HepG2 (cell line): Measurements from ENCODE around the gene MRPS7. TPM values are rescaled to one million over a fixed set of nuclear protein-coding genes. Genes with fewer than 3 reads are reported as not detected.

Source experiments
- ATF1 ChIP-seq: IDR thresholded peaks from 2 replicates; pipeline ENCODE4 v1.6.1; 2016; ENCODE audit warnings: mild to moderate bottlenecking, control low read depth
- GATAD2A ChIP-seq: IDR thresholded peaks from 2 replicates; pipeline ENCODE4 v1.6.1; 2016
- GPBP1L1 ChIP-seq: sonication (generic); formaldehyde crosslinking; IDR thresholded peaks from 2 replicates; pipeline ENCODE4 v1.5.0; 2020; ENCODE audit warnings: mild to moderate bottlenecking, missing genetic modification reagents
- IKZF1 ChIP-seq: fragments of 450-650 bp; IDR thresholded peaks from 2 replicates; pipeline ENCODE4 v1.7.1; 2016
- MTERF4 ChIP-seq: sonication (generic); formaldehyde crosslinking; IDR thresholded peaks from 2 replicates; pipeline ENCODE4 v1.8.0; 2023; ENCODE audit warnings: mild to moderate bottlenecking, missing genetic modification reagents
- MYC ChIP-seq: sonication (generic); formaldehyde crosslinking; IDR thresholded peaks from 2 replicates; pipeline ENCODE4 v1.9.0; 2021; ENCODE audit warnings: missing genetic modification reagents, borderline replicate concordance
- NCOR1 ChIP-seq: fragments of 200-600 bp; sonication (generic); IDR thresholded peaks from 2 replicates; pipeline ENCODE4 v1.7.0; 2017; ENCODE audit warnings: antibody characterized with exemption, low read length, borderline replicate concordance
- SOX6 ChIP-seq, 2 experiments: fragments of 450-650 bp in 1 of 2; sonication (generic) in 1 of 2; formaldehyde crosslinking in 1 of 2; IDR thresholded peaks; 2 replicates each; pipeline versions ENCODE4 v1.4.0 to v1.6.1; 2017 to 2020; ENCODE audit warnings: antibody characterized with exemption in 1 of 2, mild to moderate bottlenecking in 1 of 2, missing genetic modification reagents in 1 of 2
- STAG1 ChIP-seq: sonication (generic); formaldehyde crosslinking; IDR thresholded peaks from 2 replicates; pipeline ENCODE4 v1.4.0; 2020; ENCODE audit warnings: missing genetic modification reagents
- ZKSCAN1 ChIP-seq: fragments of 150-350 bp; IDR thresholded peaks from 2 replicates; pipeline ENCODE4 v1.6.1; 2014; ENCODE audit warnings: low read length
- ZNF160 ChIP-seq: sonication (generic); formaldehyde crosslinking; IDR thresholded peaks from 2 replicates; pipeline ENCODE4 v1.8.0; 2022; ENCODE audit warnings: mild to moderate bottlenecking, inconsistent platforms, missing genetic modification reagents
- ZNF20 ChIP-seq: sonication (generic); formaldehyde crosslinking; IDR thresholded peaks from 2 replicates; pipeline ENCODE4 v1.4.0; 2020; ENCODE audit warnings: mild to moderate bottlenecking, moderate library complexity, missing genetic modification reagents
- ZNF318 ChIP-seq: sonication (generic); formaldehyde crosslinking; IDR thresholded peaks from 2 replicates; pipeline ENCODE4 v1.4.0; 2020; ENCODE audit warnings: mild to moderate bottlenecking, missing genetic modification reagents
- ZNF674 ChIP-seq: sonication (generic); formaldehyde crosslinking; IDR thresholded peaks from 2 replicates; pipeline ENCODE4 v1.5.0; 2020; ENCODE audit warnings: low read depth, mild to moderate bottlenecking, missing genetic modification reagents
- ZNF772 ChIP-seq: sonication (generic); formaldehyde crosslinking; IDR thresholded peaks from 2 replicates; pipeline ENCODE4 v1.5.0; 2020; ENCODE audit warnings: mild to moderate bottlenecking, missing genetic modification reagents
- polyA plus RNA-seq, 8 experiments: library from polyadenylated mRNA; depleted of rRNA in 3 of 8; stranded (reverse) in 7 of 8; unstranded in 1 of 8; fragments of >200 nt; fragmentation: Illumina TruSeq in 4 of 8; extraction: Trizol in 4 of 8; gene quantifications; 2 replicates each; pipeline versions ENCODE4 v1.2.1 to v1.2.3, GENCODE V29; 2011 to 2016; ENCODE audit warnings: low read depth in 4 of 8, missing spikeins in 1 of 8, mixed read lengths in 1 of 8; ENCODE audit not compliant: insufficient read depth in 1 of 8
- total RNA-seq, 5 experiments: library from RNA; depleted of rRNA; stranded (reverse); fragments of >200 nt; fragmentation: Illumina TruSeq; extraction: Trizol; gene quantifications; 2 replicates each; pipeline ENCODE4 v1.2.3, GENCODE V29; 2016; ENCODE audit warnings: low read depth in 1 of 5

The MRPS7 gene
- total and polyA plus RNA-seq, 2 of the 13 experiments (the other 11 are each of a cell fraction or from before 2014, with no cell fraction given), result 97.0 to 162 TPM

- TF ChIP-seq ZNF318 (CRISPR knock-in tag), result no peak
- TF ChIP-seq MYC (CRISPR knock-in tag), result no peak
- TF ChIP-seq GATAD2A (CRISPR knock-in tag), result peak; percentile 73
- TF ChIP-seq ZNF674, result peak; percentile 95
- peak; percentile 94; the same call in 1 of the 2 replicates for TF ChIP-seq MTERF4 (CRISPR knock-in tag)
- TF ChIP-seq IKZF1, result no peak
- TF ChIP-seq STAG1 (CRISPR knock-in tag), result peak; percentile 93
- TF ChIP-seq ZNF160 (CRISPR knock-in tag), result no peak
- TF ChIP-seq NCOR1, result no peak
- no peak for TF ChIP-seq ZNF20
- no peak for TF ChIP-seq GPBP1L1 (CRISPR knock-in tag)
- TF ChIP-seq ZNF772 (CRISPR knock-in tag), result peak; percentile 82
- TF ChIP-seq SOX6 (IDR thresholded peaks at IDR 0.05), result no peak
- TF ChIP-seq SOX6 (CRISPR knock-in tag; IDR thresholded peaks at IDR 0.05), result peak; percentile 35
- TF ChIP-seq ZKSCAN1, result no peak
- TF ChIP-seq ATF1 (CRISPR knock-in tag), result no peak
Observed at GRCh38 chr17:75270218-75270965, 8.7 kb downstream of the MRPS7 start (continued).
